Measurements from ENCODE around the gene ELAPOR1.
"Not testable (repeated sequence)": the region's sequence is repeated elsewhere in the genome, so short reads cannot be mapped to it uniquely, and the experiment has no call there.

The ELAPOR1 gene

GRCh38 chr1:109138358-109138757 lies 24.4 kb downstream of the ELAPOR1 start:
- no peak for DNase-seq (ENCODE audit: low read depth)

GRCh38 chr1:109140392-109140791 lies 26.5 kb downstream of the ELAPOR1 start:
- DNase-seq (ENCODE audit: low read depth) = no peak

- DNase-seq (ENCODE audit: low read depth) = no peak
Measured at GRCh38 chr1:109142260-109142659, 28.3 kb downstream of the ELAPOR1 start.

- not testable (repeated sequence) for DNase-seq (ENCODE audit: low read depth)
Measured at GRCh38 chr1:109142725-109143124, 28.8 kb downstream of the ELAPOR1 start.

- DNase-seq (ENCODE audit: low read depth) = no peak
Measured at GRCh38 chr1:109148987-109149561, 35.2 kb downstream of the ELAPOR1 start.

GRCh38 chr1:109149874-109150601 lies 36.1 kb downstream of the ELAPOR1 start:
- DNase-seq (ENCODE audit: low read depth) = no peak

- no peak for DNase-seq (ENCODE audit: low read depth)
Measured at GRCh38 chr1:109151146-109151990, 37.5 kb downstream of the ELAPOR1 start.

GRCh38 chr1:109152196-109152595 lies 38.3 kb downstream of the ELAPOR1 start:
- no peak for DNase-seq (ENCODE audit: low read depth)

GRCh38 chr1:109156916-109157385 lies 43.0 kb downstream of the ELAPOR1 start:
- DNase-seq (ENCODE audit: low read depth) = no peak

- no peak for DNase-seq (ENCODE audit: low read depth)
Measured at GRCh38 chr1:109158433-109158832, 44.5 kb downstream of the ELAPOR1 start.

- DNase-seq (ENCODE audit: low read depth) = no peak
Measured at GRCh38 chr1:109159326-109159725, 45.4 kb downstream of the ELAPOR1 start.

GRCh38 chr1:109160071-109160840 lies 46.3 kb downstream of the ELAPOR1 start:
- DNase-seq (ENCODE audit: low read depth) = no peak

GRCh38 chr1:109161858-109162606 lies 48.1 kb downstream of the ELAPOR1 start:
- no peak for DNase-seq (ENCODE audit: low read depth)

- no peak for DNase-seq (ENCODE audit: low read depth)
Measured at GRCh38 chr1:109162626-109163025, 48.7 kb downstream of the ELAPOR1 start.

GRCh38 chr1:109163551-109163950 lies 49.6 kb downstream of the ELAPOR1 start:
- DNase-seq (ENCODE audit: low read depth) = no peak
